IPS-18c (cell line): ENCODE measurements around the gene IQCE.

Experiments
- H3K4me3 ChIP-seq: 2 replicates; pipeline ENCODE4 v1.7.0; 2013; ENCODE audit warnings: low read depth, mild to moderate bottlenecking, low read length, moderate library complexity; ENCODE audit not compliant: insufficient read depth
- H3K9me3 ChIP-seq: one replicate; pipeline ENCODE4 v1.6.1; 2013; ENCODE audit warnings: mild to moderate bottlenecking, low read length, moderate library complexity; ENCODE audit not compliant: control insufficient read depth, insufficient read depth

Gene IQCE

GRCh38 chr7:2628130-2628482 lies 69.3 kb downstream of the IQCE start:
- Histone ChIP-seq H3K4me3 (no peak overlapping the region), H3K9me3 (peaks cover 3% of the 10 kb centered on the region)

DNA sequence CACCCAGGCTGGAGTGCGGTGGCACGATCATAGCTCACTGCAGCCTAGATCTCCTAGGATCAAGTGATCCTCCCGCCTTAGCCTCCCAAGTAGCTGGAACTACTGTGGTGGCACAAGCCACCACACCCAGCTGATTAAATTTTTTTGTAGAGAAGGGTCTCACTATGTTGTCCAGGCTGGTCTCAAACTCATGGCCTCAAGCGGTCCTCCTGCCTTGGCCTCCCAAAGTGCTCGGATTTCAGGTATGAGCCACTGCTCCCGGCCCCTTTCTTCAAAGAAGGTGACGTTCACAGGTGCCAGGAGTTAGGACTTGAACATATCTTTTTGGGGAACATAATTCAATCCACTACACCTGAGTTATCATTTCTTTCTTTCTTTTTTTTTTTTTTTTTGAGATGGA lies 70.1 kb downstream of the IQCE start:
- Histone ChIP-seq H3K9me3 (peaks cover 3% of the 10 kb centered on the region), H3K4me3 (no peak overlapping the region)

DNA sequence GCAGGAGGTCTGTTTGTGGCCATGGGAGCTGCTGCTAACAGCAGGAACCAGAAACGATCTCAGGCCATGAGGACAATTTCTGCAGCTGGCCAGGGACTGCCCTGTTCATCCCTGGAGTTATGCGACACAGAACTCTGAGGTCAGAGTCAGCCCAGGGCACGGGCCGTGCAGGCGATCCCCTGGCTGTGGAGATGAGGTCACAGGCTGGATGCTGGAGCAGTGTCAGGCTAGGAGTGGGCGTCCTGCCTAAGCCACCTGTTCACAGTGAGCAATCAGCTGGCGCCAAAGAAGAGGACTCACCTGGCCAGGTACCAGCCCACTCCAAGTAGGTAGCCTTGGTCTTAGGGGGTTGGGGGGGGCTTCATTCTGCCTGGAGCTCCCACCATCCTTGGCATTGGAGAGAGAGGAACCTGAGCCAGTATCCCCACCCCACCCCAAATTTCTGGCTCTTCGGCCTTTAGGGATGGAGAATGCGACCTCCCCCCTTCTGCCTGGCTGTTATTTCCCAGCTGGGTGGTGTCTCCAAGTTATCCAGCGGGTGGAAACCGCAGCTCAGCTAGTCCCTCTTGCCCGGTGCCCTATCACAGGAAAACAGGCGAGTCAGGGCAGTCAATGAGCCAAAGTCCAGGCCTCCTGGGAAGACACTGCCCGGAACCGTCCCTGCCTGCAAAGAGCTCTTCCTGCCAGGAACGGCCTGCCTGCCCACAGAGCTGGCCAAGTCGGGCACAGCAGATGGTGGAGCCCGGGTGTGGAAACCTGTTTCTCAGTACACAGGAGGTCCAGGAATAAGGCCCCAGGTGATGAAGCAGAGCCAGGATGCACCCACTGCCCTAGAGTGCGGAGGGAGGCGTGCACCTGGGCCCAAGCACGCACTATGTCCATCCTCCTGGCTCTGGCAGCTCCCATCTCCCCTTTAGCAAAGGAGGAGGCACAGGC lies 71.2 kb downstream of the IQCE start:
- H3K4me3 ChIP-seq: no peak overlapping the region
- H3K9me3 ChIP-seq: peaks cover 3% of the 10 kb centered on the region

GRCh38 chr7:2631946-2632732 lies 73.4 kb downstream of the IQCE start, which contains the start of gene TTYH3:
Gene TTYH3, plus strand, starts transcription at chr7:2631986. Its CDS starts 170 bp downstream, at chr7:2632156.
- peak within 1 kb of the TSS; percentile 78 for H3K4me3 ChIP-seq
- H3K9me3 ChIP-seq: peaks cover 3% of the 10 kb centered on the region

DNA sequence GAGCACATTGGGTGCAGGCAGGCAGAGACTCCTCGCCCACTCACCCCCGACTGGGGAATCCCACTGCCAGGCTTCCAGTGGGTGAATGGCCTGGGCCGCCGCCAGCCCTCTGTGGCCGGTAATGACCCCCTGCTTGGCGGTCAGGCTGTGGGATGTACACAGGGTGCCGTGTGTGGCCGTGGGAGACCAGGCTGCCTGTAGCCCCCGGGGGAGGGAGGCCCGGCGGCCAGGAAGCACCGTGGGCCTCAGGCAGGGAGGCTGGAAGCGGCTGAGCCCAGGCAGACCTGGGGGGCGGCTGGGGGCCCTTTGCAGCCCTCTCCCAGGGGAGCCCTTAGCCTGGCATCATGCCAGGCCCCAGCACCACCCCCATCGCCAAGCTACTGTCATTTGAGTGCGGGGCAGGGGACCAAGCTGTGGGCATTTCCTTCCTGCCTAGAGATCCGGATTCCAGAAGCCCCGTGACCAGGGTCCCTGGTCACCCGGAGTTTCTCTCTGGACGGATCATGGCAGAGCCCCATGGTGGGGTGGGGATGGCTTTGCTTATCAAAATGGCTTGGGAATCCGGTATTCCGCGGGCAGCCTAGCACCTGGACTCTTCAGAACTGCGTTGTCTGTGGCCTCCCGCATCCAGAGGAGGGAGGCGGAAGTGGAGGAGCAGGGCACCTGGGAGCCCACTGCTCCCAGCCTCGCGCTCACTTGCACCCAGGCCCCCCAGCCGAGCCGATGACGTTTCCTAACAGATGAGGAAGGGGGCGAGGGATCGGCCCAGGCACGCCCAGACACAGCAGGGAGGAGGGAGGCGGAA lies 74.2 kb downstream of the IQCE start:
- peak overlapping the region; percentile 78 for H3K4me3 ChIP-seq
- H3K9me3 ChIP-seq: peaks cover 3% of the 10 kb centered on the region

- H3K9me3 ChIP-seq: peaks cover 3% of the 10 kb centered on the region
- H3K4me3 ChIP-seq: peak overlapping the region; percentile 78
Measured at GRCh38 chr7:2633538-2634266, 74.9 kb downstream of the IQCE start.

GRCh38 chr7:2634267-2635145 lies 75.7 kb downstream of the IQCE start:
- Histone ChIP-seq H3K9me3 (peaks cover 3% of the 10 kb centered on the region), H3K4me3 (peak overlapping the region; percentile 78)

DNA sequence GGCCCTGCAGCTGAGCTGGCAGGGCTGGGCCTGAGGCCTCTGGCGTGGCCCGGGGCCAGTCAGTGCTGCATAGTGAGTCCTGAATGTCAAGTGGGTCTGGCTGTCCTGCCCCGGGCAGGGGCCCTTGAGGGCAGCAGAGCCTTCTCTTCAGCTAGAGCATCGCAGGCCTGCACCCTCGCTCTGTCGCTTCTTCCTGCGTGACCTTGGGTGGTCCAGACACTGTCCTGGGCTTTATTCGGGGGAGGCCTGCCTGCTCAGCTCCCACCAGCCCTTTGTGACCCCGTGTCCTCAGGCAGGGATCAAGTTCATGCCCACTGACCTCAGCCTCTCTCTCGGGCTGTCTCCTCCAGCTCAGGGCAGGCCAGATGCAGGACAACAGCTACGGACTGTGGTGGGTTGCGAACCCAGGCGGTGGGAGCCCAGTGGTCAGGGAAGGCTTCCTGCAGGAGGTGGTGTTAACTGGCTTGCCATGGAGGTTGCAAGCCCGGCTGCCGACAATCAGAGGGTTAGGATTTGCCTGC lies 76.4 kb downstream of the IQCE start:
- H3K4me3 ChIP-seq: no peak overlapping the region

GRCh38 chr7:2635810-2636701 lies 77.3 kb downstream of the IQCE start:
- no peak overlapping the region for H3K4me3 ChIP-seq
- peaks cover 3% of the 10 kb centered on the region for H3K9me3 ChIP-seq

More for the DNA sequence above, 76.4 kb downstream of the IQCE start:
- peaks cover 3% of the 10 kb centered on the region for H3K9me3 ChIP-seq

- H3K9me3 ChIP-seq: peaks cover 1% of the 10 kb centered on the region
- no peak overlapping the region for H3K4me3 ChIP-seq
Measured at GRCh38 chr7:2637066-2637471, 78.3 kb downstream of the IQCE start.

GRCh38 chr7:2637505-2638223 lies 78.9 kb downstream of the IQCE start:
- H3K9me3 ChIP-seq: no peaks in the 10 kb centered on the region
- H3K4me3 ChIP-seq: no peak overlapping the region

GRCh38 chr7:2638224-2638991 lies 79.6 kb downstream of the IQCE start:
- H3K4me3 ChIP-seq: no peak overlapping the region
- H3K9me3 ChIP-seq: no peaks in the 10 kb centered on the region

- Histone ChIP-seq H3K9me3 (no peaks in the 10 kb centered on the region), H3K4me3 (no peak overlapping the region)
Measured at GRCh38 chr7:2639181-2639681, 80.5 kb downstream of the IQCE start.
